ENCODE measurements around the gene UCP3.

Gene UCP3

DNA sequence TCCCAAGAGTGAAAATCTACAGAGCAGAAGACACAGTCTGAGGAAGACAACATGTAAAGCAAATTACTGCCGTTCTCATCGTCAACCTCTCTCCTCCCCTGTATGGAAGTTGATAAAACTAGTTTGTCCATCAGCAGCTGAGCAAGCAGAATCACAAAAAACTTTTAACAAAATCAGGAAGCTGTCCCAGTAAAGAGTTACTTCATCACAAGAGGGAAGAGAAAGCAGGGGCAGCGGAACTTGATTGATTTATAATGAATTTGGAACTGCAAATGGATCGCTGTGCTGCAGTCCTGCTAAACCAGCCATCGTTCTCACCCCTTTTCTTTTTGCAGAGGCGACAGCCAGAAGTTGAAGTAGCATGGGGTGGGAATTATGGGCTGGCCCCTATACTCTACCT is 13.7 kb upstream of the UCP3 start:
- TF ChIP-seq, protein P1, sequence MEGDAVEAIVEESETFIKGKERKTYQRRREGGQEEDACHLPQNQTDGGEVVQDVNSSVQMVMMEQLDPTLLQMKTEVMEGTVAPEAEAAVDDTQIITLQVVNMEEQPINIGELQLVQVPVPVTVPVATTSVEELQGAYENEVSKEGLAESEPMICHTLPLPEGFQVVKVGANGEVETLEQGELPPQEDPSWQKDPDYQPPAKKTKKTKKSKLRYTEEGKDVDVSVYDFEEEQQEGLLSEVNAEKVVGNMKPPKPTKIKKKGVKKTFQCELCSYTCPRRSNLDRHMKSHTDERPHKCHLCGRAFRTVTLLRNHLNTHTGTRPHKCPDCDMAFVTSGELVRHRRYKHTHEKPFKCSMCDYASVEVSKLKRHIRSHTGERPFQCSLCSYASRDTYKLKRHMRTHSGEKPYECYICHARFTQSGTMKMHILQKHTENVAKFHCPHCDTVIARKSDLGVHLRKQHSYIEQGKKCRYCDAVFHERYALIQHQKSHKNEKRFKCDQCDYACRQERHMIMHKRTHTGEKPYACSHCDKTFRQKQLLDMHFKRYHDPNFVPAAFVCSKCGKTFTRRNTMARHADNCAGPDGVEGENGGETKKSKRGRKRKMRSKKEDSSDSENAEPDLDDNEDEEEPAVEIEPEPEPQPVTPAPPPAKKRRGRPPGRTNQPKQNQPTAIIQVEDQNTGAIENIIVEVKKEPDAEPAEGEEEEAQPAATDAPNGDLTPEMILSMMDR (IDR thresholded peaks at IDR 0.05): no peak

DNA sequence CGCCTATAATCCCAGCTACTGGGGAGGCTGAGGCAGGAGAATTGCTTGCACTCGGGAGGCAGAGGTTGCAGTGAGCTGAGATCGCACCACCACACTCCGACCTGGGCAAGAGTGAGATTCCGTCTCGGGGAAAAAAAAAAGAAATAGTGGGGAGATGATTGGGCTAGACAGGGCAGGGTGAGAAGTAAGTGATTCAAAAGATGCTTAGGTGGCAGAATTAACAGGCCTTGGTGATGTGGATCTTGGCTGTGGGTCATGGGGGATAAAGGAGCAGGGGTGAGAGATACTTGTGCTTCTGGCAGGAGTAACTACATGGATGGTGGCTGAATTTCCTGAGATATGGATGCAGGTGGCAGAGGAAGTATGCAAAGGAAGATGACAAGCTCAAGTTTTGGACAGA is 13.1 kb upstream of the UCP3 start:
- TF ChIP-seq, protein P1 (IDR thresholded peaks at IDR 0.05): no peak

DNA sequence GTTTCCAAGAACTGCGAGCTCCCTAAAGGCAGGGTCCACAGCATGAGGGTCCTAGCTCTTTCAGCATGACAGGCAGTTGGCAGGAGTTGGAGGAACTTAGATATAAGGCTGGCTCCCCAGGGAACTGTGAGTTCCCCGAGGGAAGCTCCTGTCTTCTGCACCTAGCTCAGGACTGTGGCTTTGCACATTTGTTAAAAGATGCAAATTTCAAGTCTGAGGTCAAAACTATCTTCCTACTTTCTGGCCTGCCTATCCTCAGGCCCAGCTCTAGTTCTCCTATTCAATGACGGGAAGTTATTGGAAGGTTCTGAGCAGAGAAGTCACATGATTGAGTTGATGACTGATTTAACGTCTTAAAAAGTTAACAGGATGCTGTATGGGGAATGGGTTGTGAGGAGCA is 11.7 kb upstream of the UCP3 start:
- TF ChIP-seq, protein P1 (IDR thresholded peaks at IDR 0.05): no peak

DNA sequence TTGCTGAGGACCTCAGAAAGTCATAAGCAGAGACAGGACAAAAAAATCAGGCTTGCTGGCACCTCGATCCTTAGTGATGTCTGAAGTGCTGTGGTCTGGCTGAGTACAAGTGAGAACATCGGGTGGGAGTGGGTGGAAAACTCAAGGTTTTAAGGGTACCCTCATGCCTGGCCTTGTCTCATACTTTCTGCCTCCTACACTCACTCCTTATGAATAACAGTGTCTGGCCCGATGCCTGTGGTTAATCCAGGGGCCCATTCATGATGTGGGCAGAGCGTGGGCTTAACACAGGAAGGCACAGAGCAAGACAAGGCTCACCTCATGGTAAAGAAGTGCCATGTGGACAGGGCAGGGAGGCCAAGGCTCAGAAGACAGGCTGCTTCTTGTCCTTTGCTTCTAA is 11.0 kb upstream of the UCP3 start:
- TF ChIP-seq, protein P1 (IDR thresholded peaks at IDR 0.05): no peak

DNA sequence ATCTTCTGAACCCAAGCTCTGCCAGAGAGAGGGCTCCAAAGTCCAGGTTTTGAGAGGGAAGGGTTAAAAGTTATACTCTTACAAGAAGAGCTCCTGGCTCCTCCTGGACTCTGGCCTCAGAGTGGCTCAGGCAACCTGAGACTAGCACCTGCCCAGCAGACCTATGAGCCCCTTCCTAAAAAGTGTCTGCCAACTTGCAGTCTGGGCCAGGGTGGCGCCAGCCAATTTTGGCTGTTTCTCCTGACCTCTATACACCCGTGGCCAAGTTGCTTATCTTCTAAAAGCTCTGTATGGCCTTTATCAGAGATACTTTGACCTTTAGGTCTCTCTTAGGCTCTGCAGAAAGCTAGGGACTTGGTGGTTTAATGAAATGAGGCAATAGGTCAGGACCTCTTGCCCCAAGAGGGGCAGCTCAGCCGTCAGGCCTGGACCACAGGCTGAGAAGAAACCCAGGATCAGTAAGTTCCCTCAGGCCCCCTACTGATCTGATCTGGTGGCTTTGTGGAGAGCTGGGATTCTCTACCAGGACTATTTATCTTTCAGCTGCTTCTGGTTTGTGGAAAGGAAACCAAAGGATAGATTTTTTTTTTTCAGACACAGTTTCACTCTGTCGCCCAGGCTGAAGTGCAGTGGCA is 10.3 kb upstream of the UCP3 start:
- TF ChIP-seq, protein P1 (IDR thresholded peaks at IDR 0.05): no peak

DNA sequence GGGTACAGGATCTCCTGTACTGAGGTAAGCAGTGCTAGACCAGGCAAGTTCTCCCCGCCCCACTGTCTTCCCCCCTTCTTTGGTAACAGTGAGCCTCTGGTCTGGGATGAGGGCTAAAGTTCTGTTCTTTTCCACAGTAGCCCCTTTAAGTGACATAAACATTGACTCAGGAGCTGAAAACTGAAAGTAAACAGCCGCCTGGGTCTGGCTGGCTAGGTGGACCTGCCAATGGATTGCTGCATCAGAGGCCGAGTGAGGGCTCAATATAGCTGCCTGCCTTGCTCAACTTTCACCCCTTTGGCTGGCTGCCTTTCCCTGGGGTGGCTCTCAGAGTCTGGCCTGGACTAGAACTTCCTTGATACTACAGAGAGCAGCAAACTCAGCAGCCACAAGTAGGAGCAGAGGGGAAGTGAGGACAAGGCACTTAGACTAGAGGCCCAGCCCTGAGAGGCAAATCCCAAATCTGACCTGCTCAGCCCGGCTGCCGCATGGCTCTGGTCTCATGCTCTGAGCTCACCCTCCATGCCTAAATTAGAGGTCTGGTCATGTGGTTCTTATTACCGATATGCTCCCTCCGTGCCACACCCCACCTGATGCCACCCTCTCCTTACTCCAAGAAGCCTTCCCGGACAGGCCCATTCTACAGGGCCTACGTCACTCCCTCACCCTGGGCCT is 9.6 kb upstream of the UCP3 start:
- TF ChIP-seq, protein P1 (IDR thresholded peaks at IDR 0.05): no peak

DNA sequence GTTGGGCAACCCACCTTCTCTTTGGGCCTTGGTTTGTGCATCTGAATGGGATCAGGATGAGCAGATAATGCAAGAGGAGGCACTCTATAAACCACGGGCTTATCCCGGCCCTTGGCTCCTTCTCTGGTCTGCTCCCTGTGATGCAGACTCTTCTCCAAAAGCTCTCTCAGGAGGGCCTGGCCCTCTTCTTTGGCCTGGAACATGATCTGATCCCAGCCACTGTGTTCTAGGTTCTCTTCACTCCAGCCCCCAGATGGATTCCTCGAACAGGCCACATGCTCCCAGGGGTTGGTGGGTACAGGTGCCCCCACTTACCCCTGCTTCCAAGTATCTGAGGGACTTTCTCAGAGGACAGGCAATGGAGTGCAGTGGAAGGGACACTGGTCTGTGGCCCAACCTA is 8.7 kb upstream of the UCP3 start:
- TF ChIP-seq, protein P1 (IDR thresholded peaks at IDR 0.05): no peak

Measured in LNCAP (cell line).